Stomach (tissue), 4 donors: ENCODE results near the gene TIE1.

Source experiments
- CTCF ChIP-seq, 7 experiments: fragments of 450-650 bp in 4 of 7; fragments of 200-600 bp in 3 of 7; sonication (generic) in 3 of 7; IDR thresholded peaks; one replicate each; pipeline ENCODE4 v1.5.1; 2016 to 2019; ENCODE audit warnings: antibody characterized with exemption in 7 of 7, control low read depth in 2 of 7, mild to moderate bottlenecking in 1 of 7
- POLR2A ChIP-seq, 4 donors: fragments of 450-650 bp; IDR thresholded peaks; one replicate each; pipeline ENCODE4 v1.6.1; 2016; ENCODE audit warnings: antibody characterized with exemption in 4 of 4, control low read depth in 2 of 4, mild to moderate bottlenecking in 1 of 4, moderate library complexity in 1 of 4

- no peak for TF ChIP-seq CTCF (IDR thresholded peaks at IDR 0.05)
- TF ChIP-seq POLR2A (IDR thresholded peaks at IDR 0.05): no peak
These were observed 4.1 kb downstream of the TIE1 start for GRCh38 chr1:43304771-43305300.
